HepG2 (cell line): Measurements from ENCODE around the gene POLR3K. TPM values are rescaled to one million over a fixed set of nuclear protein-coding genes. Genes with fewer than 3 reads are reported as not detected.

ENCODE experiments used
- AGO1 ChIP-seq: fragments of 200-400 bp; formaldehyde crosslinking; IDR thresholded peaks from 2 replicates; pipeline ENCODE4 v1.6.1; 2017; ENCODE audit warnings: mild to moderate bottlenecking, low read depth, low read length, moderate library complexity; ENCODE audit not compliant: poor library complexity, severe bottlenecking
- CHD4 ChIP-seq: fragments of 200-600 bp; sonication (generic); IDR thresholded peaks from 2 replicates; pipeline ENCODE4 v1.7.0; 2017; ENCODE audit warnings: mild to moderate bottlenecking, low read length, borderline replicate concordance
- KDM5A ChIP-seq: fragments of 200-600 bp; sonication (generic); IDR thresholded peaks from 2 replicates; pipeline ENCODE4 v1.7.0; 2018; ENCODE audit warnings: antibody characterized with exemption, mild to moderate bottlenecking, low read length, borderline replicate concordance
- PAXIP1 ChIP-seq: sonication (generic); formaldehyde crosslinking; conservative IDR thresholded peaks from 2 replicates; pipeline ENCODE4 v1.4.0; 2020; ENCODE audit warnings: mild to moderate bottlenecking, missing genetic modification reagents, moderate library complexity
- PREB ChIP-seq: sonication (generic); formaldehyde crosslinking; IDR thresholded peaks from 2 replicates; pipeline ENCODE4 v1.4.0; 2020; ENCODE audit warnings: missing genetic modification reagents
- SRF ChIP-seq: IDR thresholded peaks from 2 replicates; pipeline ENCODE4 v1.6.1; 2011; ENCODE audit warnings: mild to moderate bottlenecking, low read depth, low read length, moderate library complexity
- SRSF9 ChIP-seq: fragments of 200-400 bp; formaldehyde crosslinking; IDR thresholded peaks from 2 replicates; pipeline ENCODE4 v1.6.1; 2018; ENCODE audit warnings: borderline replicate concordance, mild to moderate bottlenecking, low read depth, low read length; ENCODE audit not compliant: insufficient read depth, poor library complexity, severe bottlenecking
- ZFP1 ChIP-seq: IDR thresholded peaks from 2 replicates; pipeline ENCODE4 v1.6.1; 2016
- ZFP62 ChIP-seq: sonication (generic); formaldehyde crosslinking; IDR thresholded peaks from 2 replicates; pipeline ENCODE4 v1.4.0; 2020; ENCODE audit warnings: missing genetic modification reagents
- ZNF333 ChIP-seq: sonication (generic); formaldehyde crosslinking; IDR thresholded peaks from 2 replicates; pipeline ENCODE4 v1.4.0; 2020; ENCODE audit warnings: mild to moderate bottlenecking, missing genetic modification reagents, borderline replicate concordance
- ZNF33B ChIP-seq: sonication (generic); formaldehyde crosslinking; IDR thresholded peaks from 2 replicates; pipeline ENCODE4 v1.5.1; 2020; ENCODE audit warnings: mild to moderate bottlenecking, missing genetic modification reagents
- ZNF570 ChIP-seq: sonication (generic); formaldehyde crosslinking; IDR thresholded peaks from 2 replicates; pipeline ENCODE4 v1.4.0; 2020; ENCODE audit warnings: mild to moderate bottlenecking, missing genetic modification reagents, borderline replicate concordance
- polyA plus RNA-seq, 8 experiments: library from polyadenylated mRNA; depleted of rRNA in 3 of 8; stranded (reverse) in 7 of 8; unstranded in 1 of 8; fragments of >200 nt; fragmentation: Illumina TruSeq in 4 of 8; extraction: Trizol in 4 of 8; gene quantifications; 2 replicates each; pipeline versions ENCODE4 v1.2.1 to v1.2.3, GENCODE V29; 2011 to 2016; ENCODE audit warnings: low read depth in 4 of 8, missing spikeins in 1 of 8, mixed read lengths in 1 of 8; ENCODE audit not compliant: insufficient read depth in 1 of 8
- total RNA-seq, 5 experiments: library from RNA; depleted of rRNA; stranded (reverse); fragments of >200 nt; fragmentation: Illumina TruSeq; extraction: Trizol; gene quantifications; 2 replicates each; pipeline ENCODE4 v1.2.3, GENCODE V29; 2016; ENCODE audit warnings: low read depth in 1 of 5
- TF ChIP-seq, protein P1 (sequence below): sonication (generic); formaldehyde crosslinking; IDR thresholded peaks from 2 replicates; pipeline ENCODE4 v1.4.0; 2020; ENCODE audit warnings: missing genetic modification reagents
- TF ChIP-seq, protein P2 (sequence below): IDR thresholded peaks from 2 replicates; pipeline ENCODE4 v1.6.1; 2016; ENCODE audit warnings: missing genetic modification reagents, missing compliant biosample characterization
- TF ChIP-seq, protein P3 (sequence below): sonication (generic); formaldehyde crosslinking; IDR thresholded peaks from 2 replicates; pipeline ENCODE4 v1.9.0; 2021; ENCODE audit warnings: missing genetic modification reagents, borderline replicate concordance

Gene POLR3K
- total and polyA plus RNA-seq, 2 of the 13 experiments (the other 11 are each of a cell fraction or from before 2014, with no cell fraction given) = 14.8 to 18.8 TPM

GRCh38 chr16:53346-54236, at the start of gene POLR3K, which contains the start of gene SNRNP25 (continued):
- TF ChIP-seq PREB (CRISPR knock-in tag) = no peak
- peak; percentile 43; the same call in 1 of the 2 replicates for TF ChIP-seq KDM5A
- no peak for TF ChIP-seq CHD4
- peak; percentile 69; the same call in 1 of the 2 replicates for TF ChIP-seq ZNF333 (CRISPR knock-in tag)
- TF ChIP-seq ZNF570 (CRISPR knock-in tag) = peak; percentile 90; the same call in 1 of the 2 replicates
- peak; percentile 51 for TF ChIP-seq AGO1
- no peak for TF ChIP-seq SRSF9
- TF ChIP-seq, protein P1, sequence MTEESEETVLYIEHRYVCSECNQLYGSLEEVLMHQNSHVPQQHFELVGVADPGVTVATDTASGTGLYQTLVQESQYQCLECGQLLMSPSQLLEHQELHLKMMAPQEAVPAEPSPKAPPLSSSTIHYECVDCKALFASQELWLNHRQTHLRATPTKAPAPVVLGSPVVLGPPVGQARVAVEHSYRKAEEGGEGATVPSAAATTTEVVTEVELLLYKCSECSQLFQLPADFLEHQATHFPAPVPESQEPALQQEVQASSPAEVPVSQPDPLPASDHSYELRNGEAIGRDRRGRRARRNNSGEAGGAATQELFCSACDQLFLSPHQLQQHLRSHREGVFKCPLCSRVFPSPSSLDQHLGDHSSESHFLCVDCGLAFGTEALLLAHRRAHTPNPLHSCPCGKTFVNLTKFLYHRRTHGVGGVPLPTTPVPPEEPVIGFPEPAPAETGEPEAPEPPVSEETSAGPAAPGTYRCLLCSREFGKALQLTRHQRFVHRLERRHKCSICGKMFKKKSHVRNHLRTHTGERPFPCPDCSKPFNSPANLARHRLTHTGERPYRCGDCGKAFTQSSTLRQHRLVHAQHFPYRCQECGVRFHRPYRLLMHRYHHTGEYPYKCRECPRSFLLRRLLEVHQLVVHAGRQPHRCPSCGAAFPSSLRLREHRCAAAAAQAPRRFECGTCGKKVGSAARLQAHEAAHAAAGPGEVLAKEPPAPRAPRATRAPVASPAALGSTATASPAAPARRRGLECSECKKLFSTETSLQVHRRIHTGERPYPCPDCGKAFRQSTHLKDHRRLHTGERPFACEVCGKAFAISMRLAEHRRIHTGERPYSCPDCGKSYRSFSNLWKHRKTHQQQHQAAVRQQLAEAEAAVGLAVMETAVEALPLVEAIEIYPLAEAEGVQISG (CRISPR knock-in tag) = peak; percentile 66; the same call in 1 of the 2 replicates
- TF ChIP-seq, protein P2, sequence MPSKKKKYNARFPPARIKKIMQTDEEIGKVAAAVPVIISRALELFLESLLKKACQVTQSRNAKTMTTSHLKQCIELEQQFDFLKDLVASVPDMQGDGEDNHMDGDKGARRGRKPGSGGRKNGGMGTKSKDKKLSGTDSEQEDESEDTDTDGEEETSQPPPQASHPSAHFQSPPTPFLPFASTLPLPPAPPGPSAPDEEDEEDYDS = peak; percentile 54
- no peak for TF ChIP-seq ZFP1 (CRISPR knock-in tag)
- no peak for TF ChIP-seq ZFP62
- TF ChIP-seq, protein P3, sequence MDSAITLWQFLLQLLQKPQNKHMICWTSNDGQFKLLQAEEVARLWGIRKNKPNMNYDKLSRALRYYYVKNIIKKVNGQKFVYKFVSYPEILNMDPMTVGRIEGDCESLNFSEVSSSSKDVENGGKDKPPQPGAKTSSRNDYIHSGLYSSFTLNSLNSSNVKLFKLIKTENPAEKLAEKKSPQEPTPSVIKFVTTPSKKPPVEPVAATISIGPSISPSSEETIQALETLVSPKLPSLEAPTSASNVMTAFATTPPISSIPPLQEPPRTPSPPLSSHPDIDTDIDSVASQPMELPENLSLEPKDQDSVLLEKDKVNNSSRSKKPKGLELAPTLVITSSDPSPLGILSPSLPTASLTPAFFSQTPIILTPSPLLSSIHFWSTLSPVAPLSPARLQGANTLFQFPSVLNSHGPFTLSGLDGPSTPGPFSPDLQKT (CRISPR knock-in tag) = no peak
- TF ChIP-seq PAXIP1 (CRISPR knock-in tag) = 0 out of 2 replicates have a peak, but pooled peaks have one; percentile 6
- TF ChIP-seq SRF = no peak
- no peak; the same call in 1 of the 2 replicates for TF ChIP-seq ZNF33B (CRISPR knock-in tag)
